ENCODE measurements around the gene PRTFDC1. TPM values are rescaled to one million over a fixed set of nuclear protein-coding genes. Genes with fewer than 3 reads are reported as not detected.

The PRTFDC1 gene
- total RNA-seq, 4 donors from 2014 or later = 0.15 to 2.2 (median 1.8) TPM

GRCh38 chr10:24912215-24912614 lies 40.2 kb downstream of the PRTFDC1 start:
- 19 to 22% methylated on average over 2 of the region's 2 CpGs for WGBS, 2 donors
- no peaks in the 10 kb centered on the region for H3K36me3 ChIP-seq
- H3K27me3 ChIP-seq = no peaks in the 10 kb centered on the region
- DNase-seq = no peak
- H3K4me1 ChIP-seq = peaks cover 0 to 3% (median 3%) of the 10 kb centered on the region in 3 donors
- TF ChIP-seq POLR2A (IDR thresholded peaks at IDR 0.05) (no peak), CTCF (IDR thresholded peaks at IDR 0.05) (no peak)
- H3K9me3 ChIP-seq = no peaks in the 10 kb centered on the region
- H3K27ac ChIP-seq = no peak overlapping the region
- H3K4me3 ChIP-seq = no peak overlapping the region
- intact Hi-C loops (cut with DNase I) = no loop called here

- no peak for DNase-seq
- intact Hi-C loops (cut with DNase I) = no loop called here
- Histone ChIP-seq H3K36me3 (no peaks in the 10 kb centered on the region), H3K4me1 (peaks cover 0 to 3% (median 3%) of the 10 kb centered on the region in 3 donors), H3K4me3 (no peak overlapping the region), H3K9me3 (no peaks in the 10 kb centered on the region), H3K27me3 (no peaks in the 10 kb centered on the region), H3K27ac (no peak overlapping the region)
- 71 to 89% methylated on average over 2 of the region's 2 CpGs for WGBS, 2 donors
- no peak for TF ChIP-seq CTCF (IDR thresholded peaks at IDR 0.05)
These were observed 41.4 kb downstream of the PRTFDC1 start for GRCh38 chr10:24911029-24911428.

GRCh38 chr10:24910574-24910973 lies 41.8 kb downstream of the PRTFDC1 start:
- TF ChIP-seq CTCF (IDR thresholded peaks at IDR 0.05) (no peak), POLR2A (IDR thresholded peaks at IDR 0.05) (no peak)
- no peak overlapping the region for H3K27ac ChIP-seq
- intact Hi-C loops (cut with DNase I) = no loop called here
- DNase-seq = no peak
- no peak overlapping the region for H3K4me3 ChIP-seq
- H3K4me1 ChIP-seq = peaks cover 0 to 3% (median 3%) of the 10 kb centered on the region in 3 donors
- H3K36me3 ChIP-seq = no peaks in the 10 kb centered on the region
- H3K9me3 ChIP-seq = no peaks in the 10 kb centered on the region
- no peaks in the 10 kb centered on the region for H3K27me3 ChIP-seq

GRCh38 chr10:24908793-24909423 lies 43.5 kb downstream of the PRTFDC1 start:
- Histone ChIP-seq H3K27me3 (no peaks in the 10 kb centered on the region), H3K4me1 (peaks cover 0 to 3% (median 0%) of the 10 kb centered on the region in 3 donors), H3K9me3 (no peaks in the 10 kb centered on the region), H3K27ac (no peak overlapping the region), H3K36me3 (no peaks in the 10 kb centered on the region), H3K4me3 (no peak overlapping the region)
- no peak for DNase-seq
- TF ChIP-seq POLR2A (IDR thresholded peaks at IDR 0.05) = no peak
- TF ChIP-seq CTCF (IDR thresholded peaks at IDR 0.05) = no peak
- 63 to 71% methylated on average over 1 to 2 of the region's 2 CpGs for WGBS, 2 donors
- intact Hi-C loops (cut with DNase I) = no loop called here

GRCh38 chr10:24907956-24908355 lies 44.5 kb downstream of the PRTFDC1 start:
- no peaks in the 10 kb centered on the region for H3K9me3 ChIP-seq
- no peak overlapping the region for H3K4me3 ChIP-seq
- H3K27me3 ChIP-seq = no peaks in the 10 kb centered on the region
- TF ChIP-seq POLR2A (IDR thresholded peaks at IDR 0.05) (no peak), CTCF (IDR thresholded peaks at IDR 0.05) (no peak)
- no peak for DNase-seq
- H3K4me1 ChIP-seq = peaks cover 0 to 3% (median 0%) of the 10 kb centered on the region in 3 donors
- 96 to 97% methylated on average over 6 of the region's 6 CpGs for WGBS, 2 donors
- H3K36me3 ChIP-seq = no peaks in the 10 kb centered on the region
- intact Hi-C loops (cut with DNase I) = no loop called here
- H3K27ac ChIP-seq = no peak overlapping the region

Measured in esophagus squamous epithelium (tissue), 5 donors.